Measurements from ENCODE around the gene TEX53. TPM values are rescaled to one million over a fixed set of nuclear protein-coding genes. Genes with fewer than 3 reads are reported as not detected.
A peak's percentile ranks its signal among the peaks of the same experiment; 100 is the strongest.

Gene TEX53
- total and polyA plus RNA-seq, 2 donors (not counting 1 experiment from before 2014, with no cell fraction given), result not detected

- TF ChIP-seq EZH2 (IDR thresholded peaks at IDR 0.05; ENCODE audit: low read length, missing control alignments), result no peak
- TF ChIP-seq CTCF (conservative IDR thresholded peaks at IDR 0.05 in 1 of 2, IDR thresholded peaks at IDR 0.05 in 1 of 2; ENCODE audit: low read depth in 1 of 2, low read length in 2 of 2), result no peak
- no peak overlapping the region for H3K4me3 ChIP-seq (replicated peaks in 1 of 4; ENCODE audit: control extremely low read depth in 1 of 4, insufficient read depth in 1 of 4, low read depth in 3 of 4, low read length in 4 of 4)
Measured at GRCh38 chr9:114697951-114698351, 40.3 kb upstream of the TEX53 start.

GRCh38 chr9:114696814-114697544, 39.4 kb upstream of the TEX53 start:
- peak; percentile 30 to 67 for DNase-seq (ENCODE audit: low read depth in 2 of 2)
- no peaks in the 10 kb centered on the region for H4K20me1 ChIP-seq (ENCODE audit: control insufficient read depth, extremely low read depth, insufficient read depth, low read length)
- no peaks in the 10 kb centered on the region for H3K9me3 ChIP-seq (ENCODE audit: control insufficient read depth, insufficient read depth, low read depth, low read length)
- H3K27me3 ChIP-seq (ENCODE audit: control insufficient read depth, insufficient read depth, low read length), result no peaks in the 10 kb centered on the region
- H2AFZ ChIP-seq (ENCODE audit: low read length), result no peak overlapping the region
- no peak overlapping the region for H3K4me2 ChIP-seq (ENCODE audit: extremely low read depth, insufficient read depth, low read length)
- H3K79me2 ChIP-seq (ENCODE audit: control insufficient read depth, insufficient read depth, low read length), result no peaks in the 10 kb centered on the region
- H3K4me3 ChIP-seq (replicated peaks in 1 of 4; ENCODE audit: control extremely low read depth in 1 of 4, insufficient read depth in 1 of 4, low read depth in 3 of 4, low read length in 4 of 4), result no peak overlapping the region
- H3K9ac ChIP-seq (ENCODE audit: insufficient read depth, low read length), result no peak overlapping the region
- no peaks in the 10 kb centered on the region for H3K36me3 ChIP-seq (ENCODE audit: control insufficient read depth, insufficient read depth, low read length)
- H3K4me1 ChIP-seq (ENCODE audit: control insufficient read depth, extremely low read depth, insufficient read depth, low read length), result peaks cover 6% of the 10 kb centered on the region
- TF ChIP-seq EZH2 (IDR thresholded peaks at IDR 0.05; ENCODE audit: low read length, missing control alignments), result no peak
- no peak overlapping the region for H3K27ac ChIP-seq (ENCODE audit: insufficient read depth, low read length)

More at GRCh38 chr9:114697951-114698351, 40.3 kb upstream of the TEX53 start:
- H3K36me3 ChIP-seq (ENCODE audit: control insufficient read depth, insufficient read depth, low read length), result no peaks in the 10 kb centered on the region
- no peaks in the 10 kb centered on the region for H4K20me1 ChIP-seq (ENCODE audit: control insufficient read depth, extremely low read depth, insufficient read depth, low read length)
- no peak for DNase-seq (ENCODE audit: low read depth in 2 of 2)
- no peak overlapping the region for H3K27ac ChIP-seq (ENCODE audit: insufficient read depth, low read length)
- H3K27me3 ChIP-seq (ENCODE audit: control insufficient read depth, insufficient read depth, low read length), result no peaks in the 10 kb centered on the region
- no peak overlapping the region for H3K4me2 ChIP-seq (ENCODE audit: extremely low read depth, insufficient read depth, low read length)
- H3K9me3 ChIP-seq (ENCODE audit: control insufficient read depth, insufficient read depth, low read depth, low read length), result no peaks in the 10 kb centered on the region
- H3K79me2 ChIP-seq (ENCODE audit: control insufficient read depth, insufficient read depth, low read length), result no peaks in the 10 kb centered on the region
- peaks cover 7% of the 10 kb centered on the region for H3K4me1 ChIP-seq (ENCODE audit: control insufficient read depth, extremely low read depth, insufficient read depth, low read length)
- H2AFZ ChIP-seq (ENCODE audit: low read length), result no peak overlapping the region
- no peak overlapping the region for H3K9ac ChIP-seq (ENCODE audit: insufficient read depth, low read length)

GRCh38 chr9:114695948-114696347, 38.3 kb upstream of the TEX53 start:
- no peaks in the 10 kb centered on the region for H3K27me3 ChIP-seq (ENCODE audit: control insufficient read depth, insufficient read depth, low read length)
- no peak for TF ChIP-seq CTCF (conservative IDR thresholded peaks at IDR 0.05 in 1 of 2, IDR thresholded peaks at IDR 0.05 in 1 of 2; ENCODE audit: low read depth in 1 of 2, low read length in 2 of 2)
- TF ChIP-seq EZH2 (IDR thresholded peaks at IDR 0.05; ENCODE audit: low read length, missing control alignments), result no peak
- no peak overlapping the region for H3K27ac ChIP-seq (ENCODE audit: insufficient read depth, low read length)
- no peak overlapping the region for H3K4me2 ChIP-seq (ENCODE audit: extremely low read depth, insufficient read depth, low read length)
- no peaks in the 10 kb centered on the region for H3K9me3 ChIP-seq (ENCODE audit: control insufficient read depth, insufficient read depth, low read depth, low read length)
- no peak overlapping the region for H3K9ac ChIP-seq (ENCODE audit: insufficient read depth, low read length)
- H3K36me3 ChIP-seq (ENCODE audit: control insufficient read depth, insufficient read depth, low read length), result no peaks in the 10 kb centered on the region
- no peak for DNase-seq (ENCODE audit: low read depth in 2 of 2)
- peaks cover 10% of the 10 kb centered on the region for H3K4me1 ChIP-seq (ENCODE audit: control insufficient read depth, extremely low read depth, insufficient read depth, low read length)
- H4K20me1 ChIP-seq (ENCODE audit: control insufficient read depth, extremely low read depth, insufficient read depth, low read length), result no peaks in the 10 kb centered on the region
- no peaks in the 10 kb centered on the region for H3K79me2 ChIP-seq (ENCODE audit: control insufficient read depth, insufficient read depth, low read length)
- H2AFZ ChIP-seq (ENCODE audit: low read length), result no peak overlapping the region
- no peak overlapping the region for H3K4me3 ChIP-seq (replicated peaks in 1 of 4; ENCODE audit: control extremely low read depth in 1 of 4, insufficient read depth in 1 of 4, low read depth in 3 of 4, low read length in 4 of 4)

Data from fibroblast of lung (primary cell).